ENCODE results near the gene CDC42BPA. TPM values are rescaled to one million over a fixed set of nuclear protein-coding genes. Genes with fewer than 3 reads are reported as not detected.

Gene CDC42BPA
- total and polyA plus RNA-seq, 2 of the 8 experiments (the other 6 are each of a cell fraction or from before 2014, with no cell fraction given), result 7.1 to 28.5 TPM

- Histone ChIP-seq H2BK120ac (replicated peaks; ENCODE audit: low read depth, low read length) (no peak overlapping the region), H3K4me1 (replicated peaks in 1 of 4; ENCODE audit: control insufficient read depth in 3 of 4, insufficient read depth in 4 of 4, low read length in 3 of 4) (peaks cover 0 to 4% (median 0%) of the 10 kb centered on the region in 4 experiments; a peak in 2 of 7 replicates), H3K36me3 (ENCODE audit: control insufficient read depth in 2 of 4, insufficient read depth in 4 of 4, low read length in 3 of 4) (peaks cover 0 to 5% (median 0%) of the 10 kb centered on the region in 4 experiments; a peak in 2 of 8 replicates), H3K4me2 (ENCODE audit: insufficient read depth in 1 of 2, low read depth in 2 of 2, low read length in 2 of 2) (no peak overlapping the region), H2AFZ (ENCODE audit: low read length) (no peak overlapping the region), H2BK12ac (ENCODE audit: low read depth, low read length) (no peak overlapping the region), H3K9me3 (ENCODE audit: insufficient read depth in 2 of 2, low read depth in 1 of 2, low read length in 1 of 2) (peaks cover 0 to 6% of the 10 kb centered on the region in 2 experiments; a peak in 1 of 4 replicates), H3K27ac (ENCODE audit: low read depth, low read length) (no peak overlapping the region), H4K91ac (replicated peaks; ENCODE audit: insufficient read length, low read length) (no peak overlapping the region), H3K23ac (ENCODE audit: insufficient read length) (no peak overlapping the region), H3K79me1 (ENCODE audit: low read depth, low read length) (no peaks in the 10 kb centered on the region), H3K23me2 (ENCODE audit: low read depth, low read length) (peaks cover 11% of the 10 kb centered on the region; the same call in 1 of the 2 replicates), H4K20me1 (replicated peaks in 1 of 2; ENCODE audit: control insufficient read depth in 1 of 2, insufficient read depth in 2 of 2, low read length in 2 of 2) (no peaks in the 10 kb centered on the region), H2AK5ac (ENCODE audit: low read depth, low read length) (no peak overlapping the region), H3K27me3 (replicated peaks in 1 of 4; ENCODE audit: control insufficient read depth in 3 of 4, extremely low read depth in 1 of 4, insufficient read depth in 3 of 4, low read length in 3 of 4) (no peaks in the 10 kb centered on the region), H3K56ac (replicated peaks; ENCODE audit: insufficient read length, low read depth, low read length) (no peak overlapping the region), H3K4ac (replicated peaks; ENCODE audit: insufficient read length, low read depth, low read length) (no peak overlapping the region), H3K14ac (ENCODE audit: insufficient read length) (no peak overlapping the region), H2BK20ac (ENCODE audit: low read length) (no peak overlapping the region), H3K9ac (replicated peaks in 1 of 4; ENCODE audit: extremely low read depth in 1 of 4, low read depth in 3 of 4, low read length in 3 of 4) (no peak overlapping the region; a peak in 1 of 7 replicates), H2BK5ac (ENCODE audit: low read depth, low read length) (no peak overlapping the region), H4K5ac (ENCODE audit: insufficient read length, low read depth, low read length) (no peak overlapping the region), H4K8ac (ENCODE audit: extremely low read depth, insufficient read depth, low read length) (no peak overlapping the region), H3K18ac (ENCODE audit: extremely low read depth, low read length) (no peak overlapping the region), H2BK15ac (ENCODE audit: low read length) (no peak overlapping the region), H3K4me3 (ENCODE audit: extremely low read depth in 1 of 4, insufficient read depth in 2 of 4, low read depth in 3 of 4, low read length in 4 of 4) (no peak overlapping the region), H3K79me2 (ENCODE audit: control insufficient read depth in 1 of 2, insufficient read depth in 2 of 2, low read length in 2 of 2) (no peaks in the 10 kb centered on the region)
- FAIRE-seq, result no peak
- POLR2A ChIA-PET (ENCODE audit: partially characterized antibody), result interaction anchor here (0.6 to 2.0 kb wide), 2 partner anchors 10 to 66 kb away, joined by 3 to 7 read pairs; no protein-coding TSS in a partner anchor
- CTCF ChIA-PET (ENCODE audit: partially characterized antibody), result interaction anchor here (0.9 to 1.2 kb wide), 3 partner anchors 8 to 62 kb away, joined by 3 read pairs; no protein-coding TSS in a partner anchor
- DNase-seq (ENCODE audit: low read depth in 1 of 2, low spot score in 2 of 2), result no peak
- 88% methylated on average over 11 of the region's 11 CpGs; no CpG with 5 or more reads in 1 of the 2 experiments for WGBS, 2 experiments (ENCODE audit: extremely low coverage in 1 of 2, insufficient coverage in 1 of 2, insufficient read length in 1 of 2, insufficient replicate concordance in 2 of 2, low coverage in 1 of 2, low lambda C conversion rate in 2 of 2, missing lambda C conversion rate in 1 of 2)
- TF ChIP-seq SP4 (IDR thresholded peaks at IDR 0.05; ENCODE audit: low read length), result no peak
- TF ChIP-seq NRF1 (IDR thresholded peaks at IDR 0.05; ENCODE audit: low read depth, low read length), result no peak
- TF ChIP-seq TAF7 (optimal IDR thresholded peaks at IDR 0.05; ENCODE audit: borderline replicate concordance, low read depth, low read length), result no peak
- TF ChIP-seq GABPA (IDR thresholded peaks at IDR 0.05; ENCODE audit: borderline replicate concordance, insufficient read depth, low read length), result no peak
- no peak for TF ChIP-seq SP1 (IDR thresholded peaks at IDR 0.05; ENCODE audit: low read depth, low read length)
- TF ChIP-seq EP300 (IDR thresholded peaks at IDR 0.05; ENCODE audit: borderline replicate concordance in 1 of 2, low read depth in 2 of 2, low read length in 2 of 2), result no peak
- TF ChIP-seq KDM5A (IDR thresholded peaks at IDR 0.05; ENCODE audit: low read length), result no peak
- TF ChIP-seq ATF3 (IDR thresholded peaks at IDR 0.05; ENCODE audit: insufficient read depth, low read depth, low read length), result no peak
- no peak for TF ChIP-seq SIX5 (IDR thresholded peaks at IDR 0.05; ENCODE audit: low read depth, low read length)
- TF ChIP-seq BRCA1 (IDR thresholded peaks at IDR 0.05; ENCODE audit: low read depth, low read length), result no peak
- no peak for TF ChIP-seq JUND (IDR thresholded peaks at IDR 0.05; ENCODE audit: low read length)
- no peak for TF ChIP-seq TBP (IDR thresholded peaks at IDR 0.05; ENCODE audit: low read depth, low read length)
- TF ChIP-seq ZNF274 (IDR thresholded peaks at IDR 0.05; ENCODE audit: borderline replicate concordance, extremely low read depth, low read length), result no peak
Measured at GRCh38 chr1:226973898-226974543, 344.3 kb downstream of the CDC42BPA start.

All from H1 (cell line).